Gastroesophageal sphincter (tissue), 3 donors: ENCODE measurements around the gene STAT6.

Experiments used
- EP300 ChIP-seq: sonication (generic); formaldehyde crosslinking; IDR thresholded peaks from one replicate; pipeline ENCODE4 v1.6.1; 2017; ENCODE audit warnings: antibody characterized with exemption, mild to moderate bottlenecking
- POLR2A ChIP-seq, 2 donors: fragments of 450-650 bp; IDR thresholded peaks; one replicate each; pipeline ENCODE4 v1.6.1; 2017; ENCODE audit warnings: antibody characterized with exemption in 2 of 2, mild to moderate bottlenecking in 2 of 2, moderate library complexity in 1 of 2
- POLR2AphosphoS5 ChIP-seq: sonication (generic); formaldehyde crosslinking; IDR thresholded peaks from one replicate; pipeline ENCODE4 v1.6.1; 2017; ENCODE audit warnings: antibody characterized with exemption
- TF ChIP-seq, protein P1 (sequence below), 4 experiments: fragments of 200-600 bp in 2 of 4; fragments of 450-650 bp in 2 of 4; sonication (generic) in 1 of 4; IDR thresholded peaks; one replicate each; pipeline ENCODE4 v1.5.1; 2017 to 2019; ENCODE audit warnings: antibody characterized with exemption in 4 of 4, mild to moderate bottlenecking in 2 of 4, moderate library complexity in 2 of 4

DNA sequence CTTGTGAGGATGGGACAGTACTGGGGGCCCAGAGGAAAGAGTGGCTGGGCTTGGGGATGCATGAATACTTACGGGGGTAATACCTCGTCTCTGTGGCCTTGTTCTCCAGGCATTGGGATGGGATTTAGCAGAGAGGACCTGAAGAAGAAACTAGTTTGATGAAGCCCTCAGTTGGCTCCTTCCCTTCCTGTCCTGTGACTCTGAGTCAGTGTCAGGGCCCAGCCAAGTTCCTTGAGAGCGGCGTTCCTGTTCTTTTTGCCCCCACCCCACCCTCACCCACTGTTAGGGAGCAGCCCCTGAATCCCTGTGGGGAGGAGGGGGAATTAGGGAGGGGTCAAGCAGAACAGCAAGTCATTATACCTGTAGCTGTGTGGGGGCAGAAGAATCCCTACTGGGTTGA is 41.5 kb upstream of the STAT6 start:
- TF ChIP-seq, protein P1, sequence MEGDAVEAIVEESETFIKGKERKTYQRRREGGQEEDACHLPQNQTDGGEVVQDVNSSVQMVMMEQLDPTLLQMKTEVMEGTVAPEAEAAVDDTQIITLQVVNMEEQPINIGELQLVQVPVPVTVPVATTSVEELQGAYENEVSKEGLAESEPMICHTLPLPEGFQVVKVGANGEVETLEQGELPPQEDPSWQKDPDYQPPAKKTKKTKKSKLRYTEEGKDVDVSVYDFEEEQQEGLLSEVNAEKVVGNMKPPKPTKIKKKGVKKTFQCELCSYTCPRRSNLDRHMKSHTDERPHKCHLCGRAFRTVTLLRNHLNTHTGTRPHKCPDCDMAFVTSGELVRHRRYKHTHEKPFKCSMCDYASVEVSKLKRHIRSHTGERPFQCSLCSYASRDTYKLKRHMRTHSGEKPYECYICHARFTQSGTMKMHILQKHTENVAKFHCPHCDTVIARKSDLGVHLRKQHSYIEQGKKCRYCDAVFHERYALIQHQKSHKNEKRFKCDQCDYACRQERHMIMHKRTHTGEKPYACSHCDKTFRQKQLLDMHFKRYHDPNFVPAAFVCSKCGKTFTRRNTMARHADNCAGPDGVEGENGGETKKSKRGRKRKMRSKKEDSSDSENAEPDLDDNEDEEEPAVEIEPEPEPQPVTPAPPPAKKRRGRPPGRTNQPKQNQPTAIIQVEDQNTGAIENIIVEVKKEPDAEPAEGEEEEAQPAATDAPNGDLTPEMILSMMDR (IDR thresholded peaks at IDR 0.05) = no peak
- peak; percentile 32 for TF ChIP-seq POLR2AphosphoS5
- TF ChIP-seq POLR2A (IDR thresholded peaks at IDR 0.05) = no peak
- TF ChIP-seq EP300 = no peak
